ENCODE results near the gene RPS6KA1.

DNA sequence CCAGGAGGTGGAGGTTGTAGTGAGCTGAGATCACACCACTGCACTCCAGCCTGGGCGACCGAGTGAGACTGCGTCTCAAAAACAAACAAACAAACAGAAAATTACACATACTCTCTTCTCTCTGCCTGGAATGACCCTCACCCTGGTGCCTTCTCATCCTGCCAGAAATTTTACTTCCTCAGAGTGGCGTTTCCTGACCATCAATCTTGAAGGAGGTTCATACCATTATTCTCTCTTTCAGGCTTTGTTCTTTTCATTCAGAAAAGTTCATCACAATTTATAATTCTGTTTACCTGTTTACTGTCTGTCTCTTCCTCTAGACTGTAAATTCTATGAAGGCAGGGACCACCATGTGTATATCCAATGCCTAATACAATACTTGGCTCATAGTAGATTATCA lies 79.3 kb downstream of the RPS6KA1 start:
- TF ChIP-seq, protein P1, sequence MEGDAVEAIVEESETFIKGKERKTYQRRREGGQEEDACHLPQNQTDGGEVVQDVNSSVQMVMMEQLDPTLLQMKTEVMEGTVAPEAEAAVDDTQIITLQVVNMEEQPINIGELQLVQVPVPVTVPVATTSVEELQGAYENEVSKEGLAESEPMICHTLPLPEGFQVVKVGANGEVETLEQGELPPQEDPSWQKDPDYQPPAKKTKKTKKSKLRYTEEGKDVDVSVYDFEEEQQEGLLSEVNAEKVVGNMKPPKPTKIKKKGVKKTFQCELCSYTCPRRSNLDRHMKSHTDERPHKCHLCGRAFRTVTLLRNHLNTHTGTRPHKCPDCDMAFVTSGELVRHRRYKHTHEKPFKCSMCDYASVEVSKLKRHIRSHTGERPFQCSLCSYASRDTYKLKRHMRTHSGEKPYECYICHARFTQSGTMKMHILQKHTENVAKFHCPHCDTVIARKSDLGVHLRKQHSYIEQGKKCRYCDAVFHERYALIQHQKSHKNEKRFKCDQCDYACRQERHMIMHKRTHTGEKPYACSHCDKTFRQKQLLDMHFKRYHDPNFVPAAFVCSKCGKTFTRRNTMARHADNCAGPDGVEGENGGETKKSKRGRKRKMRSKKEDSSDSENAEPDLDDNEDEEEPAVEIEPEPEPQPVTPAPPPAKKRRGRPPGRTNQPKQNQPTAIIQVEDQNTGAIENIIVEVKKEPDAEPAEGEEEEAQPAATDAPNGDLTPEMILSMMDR (IDR thresholded peaks at IDR 0.05): no peak
- no peak for TF ChIP-seq POLR2AphosphoS5 (IDR thresholded peaks at IDR 0.05)
